T follicular helper cell (primary cell): ENCODE data around the gene SHISA5.
"Not testable (repeated sequence)": the region's sequence is repeated elsewhere in the genome, so short reads cannot be mapped to it uniquely, and the experiment has no call there.

Experiments used
- DNase-seq: peaks from one replicate; pipeline ENCODE4 v3.0.0-alpha.2; 2020; ENCODE audit warnings: low read depth

SHISA5 gene

DNA sequence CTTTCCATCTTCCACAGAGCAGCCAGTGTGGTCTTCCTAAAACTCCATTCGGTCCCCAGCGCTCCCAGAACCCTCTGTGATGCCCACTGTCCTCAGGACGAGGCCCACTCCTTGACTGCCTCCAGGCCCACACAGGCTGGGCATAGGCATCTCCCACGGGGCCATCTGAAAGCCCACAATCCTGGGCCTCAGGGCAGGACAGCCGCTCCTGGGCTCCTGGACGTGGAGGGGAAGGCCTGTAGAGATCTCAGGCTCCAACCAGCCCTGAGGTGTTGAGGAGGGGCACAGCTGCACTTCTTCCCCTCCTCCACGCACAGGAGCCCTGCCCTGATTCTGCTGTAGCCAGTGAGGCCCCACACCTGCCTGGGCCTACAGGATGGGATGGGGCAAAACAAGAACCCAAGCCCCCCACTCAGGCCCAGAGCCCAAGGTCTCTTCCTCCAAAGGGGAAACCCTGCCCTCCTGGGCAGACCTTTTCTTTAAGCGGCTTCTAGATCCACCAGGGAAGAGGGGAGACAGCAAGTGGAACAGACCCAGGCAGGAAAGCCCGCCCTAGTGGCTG lies 25.9 kb downstream of the SHISA5 start:
- DNase-seq: no peak

DNA sequence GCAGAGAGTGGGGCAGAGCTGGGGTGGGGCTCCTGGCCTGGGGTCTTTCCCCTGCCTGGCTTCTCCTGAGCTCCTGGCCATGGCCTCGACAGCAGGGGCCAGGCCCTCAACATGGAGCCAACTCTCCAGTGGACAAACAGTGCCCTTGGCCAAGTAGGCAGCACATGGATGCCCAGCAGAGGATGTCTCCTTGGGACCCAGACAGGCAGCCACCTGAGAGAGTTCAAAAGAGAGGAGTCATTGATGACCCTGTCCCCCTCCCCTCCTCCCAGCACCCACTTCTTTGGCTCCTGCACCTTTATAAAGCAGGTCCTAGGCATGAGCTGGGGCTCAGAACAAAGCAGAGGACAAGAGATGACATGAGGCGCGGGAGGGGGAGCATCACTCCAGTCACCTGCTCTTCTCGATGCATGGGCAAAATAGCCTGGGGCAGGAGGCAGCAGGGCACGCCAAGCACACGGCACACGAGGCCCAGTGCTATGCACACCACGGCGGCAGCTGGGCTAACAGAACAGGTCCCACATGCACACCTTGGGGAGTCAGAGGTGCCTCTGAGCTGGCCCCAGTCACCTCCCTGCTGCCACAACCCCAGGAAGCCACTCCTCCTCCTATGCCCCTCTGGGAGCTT lies 27.4 kb downstream of the SHISA5 start:
- no peak for DNase-seq

- DNase-seq: no peak
These were observed 28.8 kb downstream of the SHISA5 start for GRCh38 chr3:48475188-48475587.

DNA sequence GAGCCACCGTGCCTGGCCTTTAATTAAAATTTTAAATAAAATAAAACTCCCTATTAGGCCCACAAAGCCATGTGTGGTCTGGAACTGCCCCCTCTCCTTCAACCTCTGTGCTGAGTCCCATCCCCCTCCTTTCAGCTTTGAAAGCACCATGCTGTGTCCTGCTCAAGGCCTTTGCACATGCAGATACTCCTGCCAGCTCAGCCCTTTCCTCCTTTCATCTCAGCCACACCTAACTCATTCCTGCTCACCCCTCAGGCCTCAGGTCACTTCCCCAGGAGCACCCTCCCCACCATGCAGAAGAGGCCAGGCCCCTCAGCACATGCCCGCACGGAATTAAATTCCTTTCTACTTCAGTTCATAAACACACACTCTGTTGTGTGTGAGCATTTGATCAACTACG lies 29.4 kb downstream of the SHISA5 start:
- DNase-seq: no peak

DNA sequence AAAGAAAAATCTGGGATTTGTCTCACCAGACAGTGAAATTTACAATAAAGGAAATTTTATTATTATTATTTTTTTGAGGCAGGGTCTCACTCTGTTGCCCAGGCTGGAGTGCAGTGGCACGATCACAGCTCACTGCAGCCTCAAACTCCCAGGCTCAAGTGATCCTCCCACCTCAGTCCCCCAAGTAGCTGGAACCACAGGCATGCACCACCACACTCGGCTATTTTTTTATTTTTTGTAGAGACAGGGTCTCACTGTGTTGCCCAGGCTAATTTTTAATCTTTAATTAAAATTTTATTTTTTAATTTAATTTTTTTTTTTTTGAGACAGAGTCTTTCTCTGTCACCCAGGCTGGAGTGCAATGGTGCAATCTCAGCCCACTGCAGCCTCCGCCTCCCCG lies 29.9 kb downstream of the SHISA5 start:
- not testable (repeated sequence) for DNase-seq

- DNase-seq: no peak
These were observed 30.4 kb downstream of the SHISA5 start for GRCh38 chr3:48473617-48473952.

GRCh38 chr3:48472923-48473616 lies 30.9 kb downstream of the SHISA5 start:
- peak; percentile 92 for DNase-seq

DNA sequence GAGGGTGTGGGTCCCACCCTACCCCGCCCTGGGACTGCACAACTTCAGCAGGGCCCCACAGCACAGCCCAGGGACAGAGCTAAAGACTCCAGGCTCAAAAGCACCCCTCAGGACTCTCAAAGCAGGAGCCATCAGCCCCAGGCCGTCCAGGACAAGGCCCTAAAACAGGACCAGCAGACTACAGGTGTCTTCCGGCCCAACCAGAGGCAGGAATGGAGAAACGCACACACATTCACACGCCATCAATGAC lies 31.4 kb downstream of the SHISA5 start:
- no peak for DNase-seq

DNA sequence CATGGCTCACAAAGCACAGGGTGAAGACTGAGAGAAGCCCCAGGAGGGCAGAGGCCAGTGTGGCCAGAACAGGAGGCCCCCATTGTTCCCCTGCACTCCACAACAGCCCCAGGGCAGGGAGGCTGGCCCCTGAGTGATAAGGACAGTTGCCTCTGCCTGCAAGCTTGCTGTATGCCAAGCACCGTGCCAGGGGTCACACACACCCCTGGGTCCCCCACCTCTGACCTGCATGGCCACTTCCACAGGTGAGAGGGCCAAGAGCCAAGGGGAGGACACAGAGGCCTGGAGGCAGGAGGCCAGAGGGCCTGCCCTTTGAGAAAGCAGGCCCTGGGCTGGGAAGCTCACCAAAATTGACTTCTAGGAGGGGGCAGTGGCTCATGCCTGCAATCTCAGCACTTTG lies 33.7 kb downstream of the SHISA5 start:
- DNase-seq: no peak

- DNase-seq: no peak
These were observed 34.7 kb downstream of the SHISA5 start for GRCh38 chr3:48469046-48469915.

DNA sequence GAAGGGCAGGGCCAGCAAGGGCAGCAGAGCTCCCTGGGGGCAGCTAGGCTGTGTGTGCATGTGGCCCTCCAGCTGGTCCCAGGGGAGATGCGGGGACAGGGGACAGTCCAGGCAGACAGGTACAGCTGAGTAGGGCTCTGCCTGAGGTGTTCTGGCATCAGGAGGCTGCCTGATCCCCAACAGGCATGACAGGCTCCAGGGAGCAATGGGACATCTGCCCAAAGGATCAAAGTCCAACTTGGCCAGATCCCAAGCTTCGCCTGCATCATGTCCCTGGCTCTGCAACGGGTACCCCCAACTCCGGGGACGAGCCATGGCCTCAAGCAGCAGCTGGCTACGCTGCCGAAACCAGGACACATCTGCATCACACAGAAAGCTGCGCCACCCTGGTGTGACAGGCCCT lies 35.6 kb downstream of the SHISA5 start:
- DNase-seq: no peak

- DNase-seq: no peak
These were observed 36.3 kb downstream of the SHISA5 start for GRCh38 chr3:48467473-48468267.

- no peak for DNase-seq
These were observed 36.9 kb downstream of the SHISA5 start for GRCh38 chr3:48467110-48467454.

GRCh38 chr3:48466386-48467109 lies 37.4 kb downstream of the SHISA5 start:
- DNase-seq: no peak

DNA sequence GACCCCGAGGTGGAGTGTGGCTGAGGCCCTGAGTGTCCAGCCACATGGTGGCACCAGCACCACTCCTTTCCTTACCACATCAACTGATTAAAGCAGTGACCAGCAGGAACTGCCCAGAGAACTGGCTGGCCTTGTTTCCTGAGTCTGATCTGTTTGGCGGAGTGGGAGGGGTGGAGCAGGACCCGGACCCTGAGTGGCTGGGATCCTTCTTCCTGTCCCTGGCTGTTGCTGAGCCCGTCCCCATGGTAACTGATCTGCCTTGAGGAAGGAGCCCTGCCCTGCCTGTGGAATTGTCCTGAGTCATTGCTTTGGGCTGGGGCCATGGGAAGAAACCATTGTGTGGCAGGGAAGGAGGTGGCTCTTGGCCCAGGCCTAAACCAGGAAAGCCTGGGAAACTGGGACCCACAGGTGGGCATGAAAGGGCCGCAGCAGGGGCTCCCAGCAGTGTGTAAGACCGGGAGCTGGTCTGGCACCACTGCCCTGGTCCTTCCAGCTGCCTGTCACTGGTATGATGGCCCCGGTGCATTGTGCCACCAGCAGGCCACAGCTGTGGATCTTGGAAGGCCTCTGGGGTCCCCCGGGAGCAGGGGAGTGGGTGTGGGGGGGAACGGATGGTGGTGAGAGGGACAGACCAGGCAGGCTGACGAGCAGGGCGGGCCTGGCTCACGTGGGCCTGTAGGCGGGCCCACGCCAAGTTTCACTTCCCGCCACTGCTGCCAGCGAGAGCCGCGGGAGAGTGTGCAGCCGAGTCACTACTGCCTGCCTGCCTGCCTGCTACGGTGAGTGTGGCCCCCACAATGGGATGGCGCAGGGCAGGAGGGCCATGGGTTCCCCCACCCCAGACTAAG lies 38.2 kb downstream of the SHISA5 start:
- peak; percentile 64 for DNase-seq

DNA sequence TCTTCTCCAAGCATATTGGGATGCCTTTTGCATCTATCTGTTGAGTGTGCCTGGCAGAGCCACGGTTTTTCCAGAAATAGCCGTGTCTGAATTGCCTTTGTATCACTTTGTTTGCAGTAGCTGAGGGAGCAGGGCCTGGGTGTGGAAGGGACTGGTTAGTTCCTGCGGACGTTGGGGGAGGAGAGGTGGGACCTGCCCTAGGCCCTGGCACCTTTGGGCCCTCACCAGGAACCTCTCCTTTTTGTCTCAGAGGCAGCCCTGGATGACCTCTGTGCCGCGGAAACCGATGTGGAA lies 38.8 kb downstream of the SHISA5 start:
- no peak for DNase-seq

DNA sequence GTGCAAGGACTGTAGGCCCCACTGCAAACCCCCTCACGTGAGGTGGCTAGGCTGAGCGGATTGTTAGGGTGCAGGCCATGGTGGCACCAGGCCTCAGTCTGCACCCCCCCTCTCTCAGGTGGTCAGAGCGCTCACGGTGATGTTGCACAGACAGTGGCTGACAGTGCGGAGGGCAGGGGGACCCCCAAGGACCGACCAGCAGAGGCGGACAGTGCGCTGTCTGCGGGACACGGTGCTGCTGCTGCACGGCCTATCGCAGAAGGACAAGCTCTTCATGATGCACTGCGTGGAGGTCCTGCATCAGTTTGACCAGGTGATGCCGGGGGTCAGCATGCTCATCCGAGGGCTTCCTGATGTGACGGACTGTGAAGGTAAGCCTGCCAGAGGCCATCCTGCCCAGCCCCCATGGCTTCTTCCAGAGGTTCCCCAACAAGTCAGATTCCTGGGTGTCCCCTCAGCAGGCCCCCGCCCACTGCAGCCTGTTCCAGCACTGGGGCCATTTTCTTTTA lies 39.2 kb downstream of the SHISA5 start:
- no peak for DNase-seq

GRCh38 chr3:48463703-48464102 lies 40.3 kb downstream of the SHISA5 start:
- no peak for DNase-seq

DNA sequence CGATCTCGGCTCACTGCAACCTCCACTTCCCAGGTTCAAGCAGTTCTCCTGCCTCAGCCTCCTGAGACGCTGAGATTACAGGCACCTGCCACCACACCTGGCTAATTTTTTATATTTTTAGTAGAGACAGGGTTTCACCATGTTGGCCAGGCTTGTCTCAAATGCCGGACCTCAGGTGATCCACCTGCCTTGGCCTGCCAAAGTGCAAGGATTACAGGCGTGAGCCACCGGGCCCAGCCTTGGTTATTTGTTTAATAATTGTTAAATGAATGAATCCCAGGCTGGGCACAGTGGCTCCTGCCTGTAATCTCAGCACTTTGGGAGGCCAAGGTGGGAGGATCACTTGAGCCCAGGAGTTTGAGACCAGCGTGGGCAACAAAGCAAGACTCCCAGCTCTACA lies 42.2 kb downstream of the SHISA5 start:
- DNase-seq: not testable (repeated sequence)

- DNase-seq: no peak
These were observed 43.5 kb downstream of the SHISA5 start for GRCh38 chr3:48460517-48460902.
